Osteocyte (in vitro differentiated cells): ENCODE data around the gene COQ7. TPM values are rescaled to one million over a fixed set of nuclear protein-coding genes. Genes with fewer than 3 reads are reported as not detected.

Source experiments
- DNase-seq: peaks from one replicate; pipeline ENCODE4 v3.0.0; 2021; ENCODE audit warnings: mixed read lengths; ENCODE audit not compliant: unreplicated experiment; ENCODE audit errors: extremely low spot score
- H3K27ac Mint-ChIP-seq: one replicate; pipeline ENCODE4 v1.8.0; 2021; ENCODE audit warnings: mild to moderate bottlenecking, mixed read lengths; ENCODE audit not compliant: unreplicated experiment
- H3K27me3 Mint-ChIP-seq: one replicate; pipeline ENCODE4 v1.8.0; 2021; ENCODE audit warnings: mixed read lengths; ENCODE audit not compliant: unreplicated experiment
- H3K36me3 Mint-ChIP-seq: one replicate; pipeline ENCODE4 v1.8.0; 2021; ENCODE audit warnings: mixed read lengths; ENCODE audit not compliant: unreplicated experiment
- H3K4me1 Mint-ChIP-seq: one replicate; pipeline ENCODE4 v1.8.0; 2021; ENCODE audit warnings: mixed read lengths; ENCODE audit not compliant: unreplicated experiment
- H3K4me3 Mint-ChIP-seq: one replicate; pipeline ENCODE4 v1.8.0; 2021; ENCODE audit warnings: mild to moderate bottlenecking, moderate library complexity, mixed read lengths; ENCODE audit not compliant: unreplicated experiment
- H3K9me3 Mint-ChIP-seq: one replicate; pipeline ENCODE4 v1.8.0; 2021; ENCODE audit warnings: mixed read lengths; ENCODE audit not compliant: unreplicated experiment
- CTCF ChIP-seq: fragments of 200-600 bp; sonication (generic); IDR thresholded peaks from 2 replicates; pipeline ENCODE4 v1.5.0; 2021; ENCODE audit warnings: antibody characterized with exemption, mild to moderate bottlenecking, moderate library complexity
- total RNA-seq: library from RNA; stranded (reverse); gene quantifications from 2 replicates; pipeline ENCODE4 v1.2.1, GENCODE V29; 2021

Gene COQ7
- total RNA-seq, 1 donor from 2014 or later, result 31.6 TPM

- H3K27me3 Mint-ChIP-seq, result no peaks in the 10 kb centered on the region
- no peak for TF ChIP-seq CTCF
- H3K4me3 Mint-ChIP-seq, result no peak overlapping the region
- no peak overlapping the region for H3K27ac Mint-ChIP-seq
- H3K4me1 Mint-ChIP-seq, result peaks cover 20% of the 10 kb centered on the region
- no peaks in the 10 kb centered on the region for H3K36me3 Mint-ChIP-seq
- peaks cover 13% of the 10 kb centered on the region for H3K9me3 Mint-ChIP-seq
- DNase-seq, result no peak
Measured at GRCh38 chr16:19094542-19095365, 27.3 kb downstream of the COQ7 start.

GRCh38 chr16:19095654-19096053 is 28.2 kb downstream of the COQ7 start:
- H3K9me3 Mint-ChIP-seq, result peaks cover 18% of the 10 kb centered on the region
- no peak for TF ChIP-seq CTCF
- H3K4me1 Mint-ChIP-seq, result peaks cover 20% of the 10 kb centered on the region
- H3K36me3 Mint-ChIP-seq, result no peaks in the 10 kb centered on the region
- no peak for DNase-seq
- H3K27me3 Mint-ChIP-seq, result no peaks in the 10 kb centered on the region
- no peak overlapping the region for H3K27ac Mint-ChIP-seq
- H3K4me3 Mint-ChIP-seq, result no peak overlapping the region

GRCh38 chr16:19098173-19098572 is 30.8 kb downstream of the COQ7 start:
- H3K36me3 Mint-ChIP-seq, result no peaks in the 10 kb centered on the region
- H3K4me1 Mint-ChIP-seq, result peaks cover 16% of the 10 kb centered on the region
- no peak for DNase-seq
- no peak overlapping the region for H3K4me3 Mint-ChIP-seq
- peaks cover 18% of the 10 kb centered on the region for H3K9me3 Mint-ChIP-seq
- no peak for TF ChIP-seq CTCF
- no peaks in the 10 kb centered on the region for H3K27me3 Mint-ChIP-seq
- no peak overlapping the region for H3K27ac Mint-ChIP-seq

- Mint-ChIP-seq H3K36me3 (no peaks in the 10 kb centered on the region), H3K27ac (no peak overlapping the region), H3K4me1 (peaks cover 13% of the 10 kb centered on the region), H3K4me3 (no peak overlapping the region), H3K27me3 (no peaks in the 10 kb centered on the region), H3K9me3 (peaks cover 12% of the 10 kb centered on the region)
- DNase-seq, result no peak
- TF ChIP-seq CTCF, result no peak
Measured at GRCh38 chr16:19102187-19102872, 34.9 kb downstream of the COQ7 start.

- no peaks in the 10 kb centered on the region for H3K36me3 Mint-ChIP-seq
- no peak for TF ChIP-seq CTCF
- no peak for DNase-seq
- peaks cover 6% of the 10 kb centered on the region for H3K9me3 Mint-ChIP-seq
- H3K4me1 Mint-ChIP-seq, result peaks cover 20% of the 10 kb centered on the region
- H3K4me3 Mint-ChIP-seq, result no peak overlapping the region
- H3K27me3 Mint-ChIP-seq, result no peaks in the 10 kb centered on the region
- no peak overlapping the region for H3K27ac Mint-ChIP-seq
Measured at GRCh38 chr16:19104607-19105006, 37.2 kb downstream of the COQ7 start.
